Activated naive CD4-positive, alpha-beta T cell treated with anti-CD3 and anti-CD28 coated beads, Interleukin-2, amount 50 U/mL, for 72 hours (primary cell): ENCODE data around the gene TRPC4AP. TPM values are rescaled to one million over a fixed set of nuclear protein-coding genes. Genes with fewer than 3 reads are reported as not detected.

ENCODE experiments used
- ATAC-seq, 2 donors: fragments of 150-1000 bp; cut with Tn5 transposase; 2 replicates each; pipeline ENCODE4 v1.10.0; 2021; ENCODE audit warnings: mild to moderate bottlenecking in 2 of 2, moderate library complexity in 2 of 2
- DNase-seq, 2 donors: peaks; one replicate each; pipeline ENCODE4 v3.0.0; 2021 to 2022; ENCODE audit warnings: low spot score in 2 of 2
- H3K27ac Mint-ChIP-seq, 2 donors: one replicate each; pipeline ENCODE4 v1.8.0; 2022; ENCODE audit warnings: mild to moderate bottlenecking in 2 of 2, mixed read lengths in 2 of 2
- H3K36me3 Mint-ChIP-seq, 2 donors: one replicate each; pipeline ENCODE4 v1.8.0; 2022; ENCODE audit warnings: mixed read lengths in 2 of 2
- H3K9me3 Mint-ChIP-seq, 2 donors: one replicate each; pipeline ENCODE4 v1.8.0; 2022; ENCODE audit warnings: mixed read lengths in 2 of 2
- total RNA-seq, 2 donors: library from RNA; stranded (reverse); gene quantifications; one replicate each; pipeline ENCODE4 v1.2.3, GENCODE V29; 2022

The TRPC4AP gene
- total RNA-seq, 2 donors from 2014 or later = 44.6 to 51.3 TPM

- ATAC-seq (no peak), DNase-seq (no peak)
- Mint-ChIP-seq H3K27ac (peak overlapping the region in 1 of 2 donors; percentile 2), H3K9me3 (no peaks in the 10 kb centered on the region), H3K36me3 (no peaks in the 10 kb centered on the region)
These were observed 50.3 kb downstream of the TRPC4AP start for GRCh38 chr20:35042268-35042667.

- Mint-ChIP-seq H3K9me3 (no peaks in the 10 kb centered on the region), H3K27ac (peak overlapping the region in 1 of 2 donors; percentile 85)
These were observed 52.0 kb downstream of the TRPC4AP start for GRCh38 chr20:35040646-35041045.

GRCh38 chr20:35039846-35040489 is 52.6 kb downstream of the TRPC4AP start:
- ATAC-seq (no peak), DNase-seq (no peak)
- Mint-ChIP-seq H3K27ac (peak overlapping the region in 1 of 2 donors; percentile 85), H3K9me3 (no peaks in the 10 kb centered on the region), H3K36me3 (no peaks in the 10 kb centered on the region)

More at GRCh38 chr20:35040646-35041045, 52.0 kb downstream of the TRPC4AP start:
- DNase-seq (no peak), ATAC-seq (no peak)
- no peaks in the 10 kb centered on the region for H3K36me3 Mint-ChIP-seq

GRCh38 chr20:35039146-35039545 is 53.5 kb downstream of the TRPC4AP start:
- H3K9me3 Mint-ChIP-seq = no peaks in the 10 kb centered on the region
- ATAC-seq (no peak), DNase-seq (no peak)
- peaks cover 0 to 7% of the 10 kb centered on the region in 2 donors for H3K36me3 Mint-ChIP-seq
- H3K27ac Mint-ChIP-seq = peak overlapping the region; percentile 27 to 31

- H3K36me3 Mint-ChIP-seq = peaks cover 0 to 16% of the 10 kb centered on the region in 2 donors
- ATAC-seq (no peak), DNase-seq (no peak)
- H3K27ac Mint-ChIP-seq = peak overlapping the region in 1 of 2 donors; percentile 76
- H3K9me3 Mint-ChIP-seq = no peaks in the 10 kb centered on the region
These were observed 58.5 kb downstream of the TRPC4AP start for GRCh38 chr20:35034145-35034544.

- DNase-seq (no peak), ATAC-seq (no peak)
- Mint-ChIP-seq H3K27ac (peak overlapping the region in 1 of 2 donors; percentile 74), H3K9me3 (no peaks in the 10 kb centered on the region), H3K36me3 (peaks cover 0 to 22% of the 10 kb centered on the region in 2 donors)
These were observed 62.5 kb downstream of the TRPC4AP start for GRCh38 chr20:35030136-35030535.

- H3K27ac Mint-ChIP-seq = no peak overlapping the region
- no peaks in the 10 kb centered on the region for H3K9me3 Mint-ChIP-seq
- no peak for DNase-seq
- ATAC-seq = no peak
- peaks cover 0 to 13% of the 10 kb centered on the region in 2 donors for H3K36me3 Mint-ChIP-seq
These were observed 65.3 kb downstream of the TRPC4AP start for GRCh38 chr20:35027301-35027700.

- H3K27ac Mint-ChIP-seq = peak overlapping the region in 1 of 2 donors; percentile 51
- no peaks in the 10 kb centered on the region for H3K9me3 Mint-ChIP-seq
- peaks cover 0 to 6% of the 10 kb centered on the region in 2 donors for H3K36me3 Mint-ChIP-seq
- DNase-seq (no peak), ATAC-seq (no peak)
These were observed 67.5 kb downstream of the TRPC4AP start for GRCh38 chr20:35025116-35025515.

GRCh38 chr20:35023624-35024023 is 69.0 kb downstream of the TRPC4AP start:
- DNase-seq = no peak
- Mint-ChIP-seq H3K27ac (no peak overlapping the region), H3K36me3 (peaks cover 0 to 3% of the 10 kb centered on the region in 2 donors), H3K9me3 (no peaks in the 10 kb centered on the region)
- ATAC-seq = no peak

- Mint-ChIP-seq H3K36me3 (no peaks in the 10 kb centered on the region), H3K9me3 (no peaks in the 10 kb centered on the region), H3K27ac (peak overlapping the region in 1 of 2 donors; percentile 72)
- ATAC-seq (no peak), DNase-seq (no peak)
These were observed 70.8 kb downstream of the TRPC4AP start for GRCh38 chr20:35021831-35022230.

GRCh38 chr20:35021063-35021462 is 71.5 kb downstream of the TRPC4AP start:
- DNase-seq (no peak), ATAC-seq (no peak)
- Mint-ChIP-seq H3K27ac (peak overlapping the region in 1 of 2 donors; percentile 58), H3K9me3 (no peaks in the 10 kb centered on the region), H3K36me3 (no peaks in the 10 kb centered on the region)

GRCh38 chr20:35020108-35020928 is 72.3 kb downstream of the TRPC4AP start:
- Mint-ChIP-seq H3K9me3 (no peaks in the 10 kb centered on the region), H3K36me3 (no peaks in the 10 kb centered on the region), H3K27ac (peak overlapping the region; percentile 29 to 85)
- DNase-seq = no peak
- no peak for ATAC-seq

- no peak for ATAC-seq
- Mint-ChIP-seq H3K9me3 (no peaks in the 10 kb centered on the region), H3K27ac (peak overlapping the region in 1 of 2 donors; percentile 68), H3K36me3 (no peaks in the 10 kb centered on the region)
- DNase-seq = no peak
These were observed 73.8 kb downstream of the TRPC4AP start for GRCh38 chr20:35018590-35019371.

GRCh38 chr20:35017099-35017835 is 75.3 kb downstream of the TRPC4AP start:
- Mint-ChIP-seq H3K27ac (peak overlapping the region; percentile 36 to 57), H3K9me3 (no peaks in the 10 kb centered on the region), H3K36me3 (no peaks in the 10 kb centered on the region)
- DNase-seq (no peak), ATAC-seq (no peak)

- DNase-seq (no peak), ATAC-seq (no peak)
- peak overlapping the region in 1 of 2 donors; percentile 65 for H3K27ac Mint-ChIP-seq
- H3K9me3 Mint-ChIP-seq = no peaks in the 10 kb centered on the region
- no peaks in the 10 kb centered on the region for H3K36me3 Mint-ChIP-seq
These were observed 76.8 kb downstream of the TRPC4AP start for GRCh38 chr20:35015863-35016193.

- Mint-ChIP-seq H3K9me3 (no peaks in the 10 kb centered on the region), H3K36me3 (peaks cover 0 to 4% of the 10 kb centered on the region in 2 donors), H3K27ac (peak overlapping the region in 1 of 2 donors; percentile 15)
- DNase-seq = no peak
- ATAC-seq = no peak
These were observed 78.1 kb downstream of the TRPC4AP start for GRCh38 chr20:35014537-35014936.
